HG03025 (cell line): ENCODE results near the gene YPEL5.
A peak's percentile ranks its signal among the peaks of the same experiment; 100 is the strongest.

Experiments used
- ATAC-seq: cut with Tn5 transposase; IDR thresholded peaks from one replicate; pipeline ENCODE4 v1.9.1; 2021; ENCODE audit warnings: mild to moderate bottlenecking, moderate library complexity; ENCODE audit not compliant: unreplicated experiment, low FRiP score

Gene YPEL5

GRCh38 chr2:30164131-30164925 is 17.5 kb downstream of the YPEL5 start:
- ATAC-seq: no peak

- ATAC-seq: peak; percentile 45
Measured at GRCh38 chr2:30165050-30165520, 18.3 kb downstream of the YPEL5 start.

- no peak for ATAC-seq
Measured at GRCh38 chr2:30165617-30166016, 18.8 kb downstream of the YPEL5 start.

- ATAC-seq: no peak
Measured at GRCh38 chr2:30172627-30173026, 25.8 kb downstream of the YPEL5 start.

GRCh38 chr2:30177440-30177839 is 30.6 kb downstream of the YPEL5 start:
- ATAC-seq: no peak

GRCh38 chr2:30177956-30178355 is 31.1 kb downstream of the YPEL5 start:
- no peak for ATAC-seq

- ATAC-seq: no peak
Measured at GRCh38 chr2:30178618-30179434, 32.0 kb downstream of the YPEL5 start.

- ATAC-seq: no peak
Measured at GRCh38 chr2:30179536-30179935, 32.7 kb downstream of the YPEL5 start.

- ATAC-seq: no peak
Measured at GRCh38 chr2:30180226-30180625, 33.4 kb downstream of the YPEL5 start.

- ATAC-seq: no peak
Measured at GRCh38 chr2:30181176-30181575, 34.4 kb downstream of the YPEL5 start.

GRCh38 chr2:30184035-30184434 is 37.2 kb downstream of the YPEL5 start:
- ATAC-seq: no peak

- ATAC-seq: no peak
Measured at GRCh38 chr2:30185178-30185577, 38.4 kb downstream of the YPEL5 start.

GRCh38 chr2:30188292-30188691 is 41.5 kb downstream of the YPEL5 start:
- no peak for ATAC-seq

GRCh38 chr2:30190637-30191036 is 43.8 kb downstream of the YPEL5 start:
- no peak for ATAC-seq

- ATAC-seq: no peak
Measured at GRCh38 chr2:30191107-30191506, 44.3 kb downstream of the YPEL5 start.

GRCh38 chr2:30191819-30192271 is 45.0 kb downstream of the YPEL5 start:
- no peak for ATAC-seq

- no peak for ATAC-seq
Measured at GRCh38 chr2:30192314-30192713, 45.5 kb downstream of the YPEL5 start.

GRCh38 chr2:30193104-30193681 is 46.4 kb downstream of the YPEL5 start:
- ATAC-seq: no peak

- no peak for ATAC-seq
Measured at GRCh38 chr2:30194421-30194820, 47.6 kb downstream of the YPEL5 start.

GRCh38 chr2:30195016-30195415 is 48.2 kb downstream of the YPEL5 start:
- ATAC-seq: no peak

GRCh38 chr2:30197570-30198192 is 50.9 kb downstream of the YPEL5 start:
- ATAC-seq: no peak
